Peyer's patch (tissue), 4 donors: ENCODE measurements around the gene HEYL. TPM values are rescaled to one million over a fixed set of nuclear protein-coding genes. Genes with fewer than 3 reads are reported as not detected.

Experiments used
- DNase-seq, 3 donors: peaks; one replicate each; pipeline ENCODE4 v3.0.0-alpha.2; 2017 to 2019
- H3K27ac ChIP-seq, 4 donors: fragments of 200-600 bp; sonication (generic); one replicate each; pipeline ENCODE4 v1.5.1; 2016 to 2019
- H3K27me3 ChIP-seq, 2 donors: fragments of 200-600 bp; sonication (generic); one replicate each; pipeline ENCODE4 v1.5.1; 2019
- H3K36me3 ChIP-seq, 3 donors: fragments of 200-600 bp; sonication (generic); one replicate each; pipeline ENCODE4 v1.5.1; 2016 to 2019
- H3K4me1 ChIP-seq, 4 donors: fragments of 200-600 bp; sonication (generic); one replicate each; pipeline ENCODE4 v1.5.1; 2016 to 2019
- H3K4me3 ChIP-seq, 4 donors: fragments of 200-600 bp; sonication (generic); 1 replicate in 3 of 4; 2 replicates in 1 of 4; pipeline ENCODE4 v1.5.1; 2016 to 2019; ENCODE audit warnings: mild to moderate bottlenecking in 1 of 4
- H3K9me3 ChIP-seq, 4 donors: fragments of 200-600 bp; sonication (generic); one replicate each; pipeline ENCODE4 v1.5.1; 2016 to 2019; ENCODE audit warnings: mild to moderate bottlenecking in 1 of 4
- CTCF ChIP-seq, 6 experiments: fragments of 450-650 bp in 4 of 6; fragments of 200-600 bp in 2 of 6; sonication (generic) in 1 of 6; IDR thresholded peaks; one replicate each; pipeline ENCODE4 v1.5.1; 2017 to 2019; ENCODE audit warnings: antibody characterized with exemption in 6 of 6, mild to moderate bottlenecking in 3 of 6, moderate library complexity in 1 of 6
- POLR2A ChIP-seq, 2 donors: fragments of 450-650 bp; IDR thresholded peaks; one replicate each; pipeline ENCODE4 v1.5.1; 2017; ENCODE audit warnings: antibody characterized with exemption in 2 of 2, mild to moderate bottlenecking in 2 of 2, moderate library complexity in 2 of 2
- total RNA-seq, 4 donors: library from RNA; depleted of rRNA; stranded (reverse); fragments of >200 nt; gene quantifications; one replicate each; pipeline ENCODE4 v1.1.0, GENCODE V29; 2016

Gene HEYL
- total RNA-seq, 4 donors from 2014 or later = 0.95 to 5.8 (median 1.5) TPM; not detected in 1

- H3K36me3 ChIP-seq = no peaks in the 10 kb centered on the region
- no peaks in the 10 kb centered on the region for H3K9me3 ChIP-seq
- no peak for TF ChIP-seq CTCF (IDR thresholded peaks at IDR 0.05)
- TF ChIP-seq POLR2A (IDR thresholded peaks at IDR 0.05) = no peak
- no peak overlapping the region for H3K4me3 ChIP-seq
- H3K4me1 ChIP-seq = peaks cover 0 to 4% (median 0%) of the 10 kb centered on the region in 4 donors
- no peak for DNase-seq
- peak overlapping the region in 1 of 4 donors; percentile 58 for H3K27ac ChIP-seq
- H3K27me3 ChIP-seq = peaks cover 0 to 10% of the 10 kb centered on the region in 2 donors
Observed at GRCh38 chr1:39679821-39680220, 40.4 kb upstream of the HEYL start.

GRCh38 chr1:39678889-39679288 lies 39.4 kb upstream of the HEYL start:
- Histone ChIP-seq H3K9me3 (no peaks in the 10 kb centered on the region), H3K27ac (no peak overlapping the region), H3K36me3 (no peaks in the 10 kb centered on the region), H3K4me3 (no peak overlapping the region), H3K27me3 (peaks cover 0 to 8% of the 10 kb centered on the region in 2 donors), H3K4me1 (peaks cover 0 to 3% (median 0%) of the 10 kb centered on the region in 4 donors)
- DNase-seq = no peak
- no peak for TF ChIP-seq POLR2A (IDR thresholded peaks at IDR 0.05)
- no peak for TF ChIP-seq CTCF (IDR thresholded peaks at IDR 0.05)

DNA sequence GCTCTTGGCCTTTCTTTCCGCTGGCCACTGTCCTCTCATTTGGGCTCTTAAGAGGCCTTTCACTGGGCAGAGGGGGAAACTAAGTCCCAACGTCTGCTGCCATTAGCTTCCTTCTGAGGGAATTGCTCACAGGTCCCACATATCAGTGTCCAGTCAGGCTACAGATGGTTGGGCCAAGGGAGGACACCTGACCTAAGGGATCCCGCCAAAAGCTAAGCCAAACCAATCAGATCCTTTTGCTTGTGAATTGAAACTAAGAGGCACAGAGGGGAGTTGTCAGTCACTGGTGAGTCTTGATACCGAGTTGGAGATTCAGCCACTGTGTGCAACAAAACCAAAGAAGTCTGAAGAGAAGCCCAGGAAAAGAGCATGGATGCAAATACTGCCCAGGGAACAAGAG lies 38.2 kb upstream of the HEYL start:
- no peaks in the 10 kb centered on the region for H3K36me3 ChIP-seq
- no peaks in the 10 kb centered on the region for H3K9me3 ChIP-seq
- H3K4me1 ChIP-seq = no peaks in the 10 kb centered on the region
- H3K27ac ChIP-seq = no peak overlapping the region
- no peak for DNase-seq
- TF ChIP-seq POLR2A (IDR thresholded peaks at IDR 0.05) (no peak), CTCF (IDR thresholded peaks at IDR 0.05) (no peak)
- H3K4me3 ChIP-seq = no peak overlapping the region
- H3K27me3 ChIP-seq = no peaks in the 10 kb centered on the region

GRCh38 chr1:39676948-39677548 lies 37.6 kb upstream of the HEYL start:
- H3K9me3 ChIP-seq = no peaks in the 10 kb centered on the region
- peaks cover 0 to 2% (median 0%) of the 10 kb centered on the region in 4 donors for H3K4me1 ChIP-seq
- no peak overlapping the region for H3K4me3 ChIP-seq
- TF ChIP-seq POLR2A (IDR thresholded peaks at IDR 0.05) (no peak), CTCF (IDR thresholded peaks at IDR 0.05) (no peak)
- no peak for DNase-seq
- H3K27me3 ChIP-seq = peaks cover 0 to under 1% of the 10 kb centered on the region in 2 donors
- no peaks in the 10 kb centered on the region for H3K36me3 ChIP-seq
- H3K27ac ChIP-seq = no peak overlapping the region

GRCh38 chr1:39675220-39675619 lies 35.8 kb upstream of the HEYL start:
- no peaks in the 10 kb centered on the region for H3K9me3 ChIP-seq
- no peak for DNase-seq
- H3K4me3 ChIP-seq = no peak overlapping the region
- no peaks in the 10 kb centered on the region for H3K36me3 ChIP-seq
- TF ChIP-seq CTCF (IDR thresholded peaks at IDR 0.05) = no peak
- H3K27ac ChIP-seq = no peak overlapping the region
- peaks cover 0 to 15% of the 10 kb centered on the region in 2 donors for H3K27me3 ChIP-seq
- peaks cover 0 to 13% (median 4%) of the 10 kb centered on the region in 4 donors for H3K4me1 ChIP-seq
